ENCODE measurements around the gene CALML3. TPM values are rescaled to one million over a fixed set of nuclear protein-coding genes. Genes with fewer than 3 reads are reported as not detected.

The CALML3 gene
- polyA plus RNA-seq, 4 donors, result 0.19 TPM; not detected in 3

DNA sequence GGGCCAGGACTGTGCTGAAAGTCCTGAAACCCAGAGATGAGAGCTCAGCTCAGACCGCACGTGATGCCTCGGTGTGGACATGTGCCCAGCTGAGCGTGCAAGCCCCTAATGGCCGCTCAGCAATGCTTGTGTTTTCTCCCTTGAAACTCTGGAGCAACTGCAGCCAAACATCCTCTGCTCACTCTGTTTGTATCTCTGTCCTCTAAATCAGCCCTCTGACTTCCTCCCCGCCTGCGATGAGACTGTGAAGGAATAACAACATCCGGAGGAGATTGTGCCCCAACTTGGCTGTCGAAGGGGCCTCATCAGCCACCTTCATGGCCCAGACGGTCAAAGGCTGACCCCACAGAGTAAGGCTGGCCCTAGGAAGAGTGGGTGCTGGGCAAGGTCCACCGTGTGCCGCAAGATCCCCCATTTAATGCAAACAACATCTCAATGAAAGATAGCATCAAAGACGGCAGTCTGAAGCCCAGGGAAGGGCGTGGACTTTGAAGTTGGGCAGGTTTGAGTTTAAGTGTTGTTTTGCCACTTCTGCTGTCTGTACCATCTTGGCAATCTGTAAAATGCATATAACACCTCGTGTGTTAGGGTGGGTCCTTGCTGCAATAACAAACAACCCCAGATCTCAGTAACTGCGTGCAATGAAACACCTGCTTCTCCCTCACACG lies 39.9 kb downstream of the CALML3 start:
- DNase-seq (ENCODE audit: low read depth in 4 of 4, low spot score in 3 of 4), result no peak

DNA sequence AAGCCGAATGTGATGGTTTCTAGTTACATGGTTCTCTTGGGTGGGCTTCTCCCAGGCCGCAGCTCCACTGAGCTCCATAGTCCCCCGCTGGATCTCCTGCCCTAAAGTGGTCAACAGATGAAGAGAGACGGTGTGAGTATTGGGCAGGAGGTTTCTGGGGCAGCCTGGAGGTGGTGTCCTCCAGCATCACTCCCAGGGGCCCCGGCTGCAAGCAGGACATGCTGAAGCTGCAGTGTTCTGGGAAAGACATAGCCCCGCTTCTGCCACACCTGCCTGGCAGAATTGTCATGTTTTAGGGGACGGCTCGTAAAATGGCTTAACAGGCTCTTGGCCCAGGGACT lies 40.4 kb downstream of the CALML3 start:
- no peak for DNase-seq (ENCODE audit: low read depth in 4 of 4, low spot score in 3 of 4)

DNA sequence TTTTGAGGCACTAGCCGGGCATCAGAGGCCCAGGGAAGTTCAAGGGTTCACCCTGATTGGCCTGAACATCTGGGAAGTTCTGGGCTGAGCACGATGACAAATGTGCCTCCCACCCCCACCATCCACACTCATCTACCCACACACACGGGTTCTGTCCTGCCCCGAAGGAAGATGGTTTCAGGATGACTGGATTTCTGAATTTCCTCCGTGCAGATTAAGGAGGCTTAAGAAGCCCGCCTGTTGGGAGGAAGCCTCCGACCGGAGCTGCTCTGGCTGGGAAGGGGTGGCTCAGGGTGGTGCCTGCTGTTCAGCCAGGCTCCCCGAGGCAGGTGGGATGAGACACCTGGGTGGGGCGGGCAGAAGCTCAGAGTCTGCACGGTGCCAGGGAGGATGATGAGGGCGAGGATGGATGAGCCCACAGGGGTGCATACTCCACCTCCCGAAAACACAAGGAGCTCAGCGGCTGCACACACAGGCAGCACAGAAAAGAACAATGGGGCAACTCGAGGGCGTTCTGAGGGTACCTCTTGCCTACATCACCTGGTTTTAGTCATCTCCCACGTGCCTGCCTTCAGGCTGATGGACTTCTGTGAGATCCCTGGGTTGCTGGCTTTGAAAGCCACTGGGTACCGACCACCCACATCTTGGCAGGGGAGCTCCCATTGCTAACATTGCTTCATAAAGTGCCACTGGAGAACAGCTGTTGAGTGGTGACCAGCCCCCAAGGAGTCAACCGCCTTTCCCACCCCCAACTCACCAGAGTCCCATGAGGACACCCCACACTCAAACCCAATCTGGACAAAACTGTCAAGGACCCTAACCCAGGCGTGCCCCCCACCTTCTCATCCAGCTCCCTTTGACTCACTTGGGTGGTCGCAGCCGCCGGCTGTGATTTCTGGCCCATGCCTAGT lies 41.2 kb downstream of the CALML3 start:
- DNase-seq (ENCODE audit: low read depth in 4 of 4, low spot score in 3 of 4), result no peak

DNA sequence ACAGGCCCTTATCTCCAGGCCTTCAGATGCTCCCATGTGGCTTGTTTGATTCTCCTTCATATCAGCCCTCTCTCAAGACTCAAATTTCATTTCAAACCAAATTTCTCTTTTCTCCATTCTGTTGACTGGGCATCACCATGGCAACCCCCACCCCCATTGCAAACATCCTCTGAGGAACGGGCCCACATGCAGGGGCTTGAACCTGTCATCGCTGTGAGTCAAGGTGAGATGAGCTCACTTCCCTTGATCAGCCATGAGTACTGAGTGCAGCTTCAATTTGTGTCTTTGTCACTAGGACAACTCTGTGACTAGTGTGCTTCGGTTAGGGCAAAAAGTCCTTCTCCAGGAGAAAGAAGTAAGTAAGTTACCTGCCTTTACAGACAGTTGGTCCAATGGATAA lies 41.9 kb downstream of the CALML3 start:
- no peak for DNase-seq (ENCODE audit: low read depth in 4 of 4, low spot score in 3 of 4)

- no peak for DNase-seq (ENCODE audit: low read depth in 4 of 4, low spot score in 3 of 4)
Observed at GRCh38 chr10:5567477-5567876, 42.7 kb downstream of the CALML3 start.

- DNase-seq (ENCODE audit: low read depth in 4 of 4, low spot score in 3 of 4), result no peak
Observed at GRCh38 chr10:5568984-5569383, 44.2 kb downstream of the CALML3 start.

DNA sequence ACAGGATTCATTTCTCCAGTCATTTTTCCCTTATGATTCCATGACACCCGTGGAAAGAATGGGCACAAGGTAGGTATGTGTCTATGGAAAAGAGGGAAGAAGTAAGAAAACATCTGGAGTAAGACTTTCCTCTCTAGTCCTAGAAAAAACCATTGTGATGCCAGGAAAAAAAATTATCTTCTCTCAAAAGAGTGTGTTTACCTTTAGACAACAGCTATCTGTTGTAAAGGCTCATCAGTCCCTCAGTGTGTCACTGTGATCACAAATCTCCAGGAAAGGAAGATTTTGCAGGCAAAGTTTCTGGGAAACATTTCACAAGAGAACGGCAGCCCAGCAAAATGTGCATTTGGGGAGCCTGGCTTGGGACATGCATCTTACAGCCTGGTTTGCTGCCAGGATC lies 44.8 kb downstream of the CALML3 start:
- DNase-seq (ENCODE audit: low read depth in 4 of 4, low spot score in 3 of 4), result no peak

DNA sequence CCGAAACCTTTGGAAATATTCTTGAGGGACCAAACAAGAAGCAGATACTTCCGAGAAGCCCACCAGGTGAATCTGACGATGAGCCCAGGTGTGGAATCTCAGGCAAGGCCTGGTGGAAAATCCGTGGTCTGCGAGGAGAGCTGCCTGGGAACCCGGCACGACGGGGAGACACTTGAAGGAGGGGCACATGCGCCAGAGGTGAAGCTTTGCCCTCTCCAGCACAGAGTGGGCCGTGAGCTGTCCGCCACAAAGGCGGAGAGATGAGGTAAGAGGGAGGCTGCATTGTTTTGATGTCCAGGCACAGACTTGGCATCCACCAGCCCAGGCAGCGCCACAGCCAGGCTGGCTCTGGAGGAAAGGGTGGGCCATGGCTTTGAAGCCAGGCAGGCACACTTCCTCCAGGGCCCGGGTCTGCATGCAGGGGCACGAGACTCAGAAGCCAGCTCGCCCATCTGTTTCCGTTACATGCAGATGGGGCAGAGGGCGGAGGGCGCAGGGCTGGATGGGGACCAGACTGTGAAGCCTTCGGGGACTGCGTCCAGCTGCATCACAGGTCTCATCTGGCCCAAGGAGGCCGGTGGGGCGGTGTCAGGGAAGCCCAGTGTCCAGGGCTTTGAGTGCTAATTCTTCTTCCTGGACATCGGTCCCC lies 45.4 kb downstream of the CALML3 start:
- DNase-seq (ENCODE audit: low read depth in 4 of 4, low spot score in 3 of 4), result no peak

GRCh38 chr10:5570979-5571810 lies 46.4 kb downstream of the CALML3 start:
- DNase-seq (ENCODE audit: low read depth in 4 of 4, low spot score in 3 of 4), result no peak

DNA sequence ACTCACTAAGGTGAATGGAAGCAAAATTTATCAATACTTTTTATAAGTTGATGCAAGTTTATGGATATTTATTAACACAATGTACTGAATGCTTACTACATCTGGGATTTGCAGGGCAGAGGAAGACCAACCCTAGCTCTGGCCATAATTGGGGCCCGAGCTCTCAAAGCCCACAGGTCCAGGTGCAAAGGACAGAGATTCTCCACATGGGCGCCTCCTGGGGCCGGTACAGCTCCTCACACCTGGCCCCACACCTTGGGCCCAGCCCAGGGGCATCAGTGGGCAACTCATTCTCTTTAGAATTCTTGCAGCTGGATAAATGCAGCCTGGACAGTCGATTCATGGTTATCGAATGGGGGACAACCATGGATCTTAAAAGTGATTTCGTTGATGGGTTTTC lies 47.1 kb downstream of the CALML3 start:
- DNase-seq (ENCODE audit: low read depth in 4 of 4, low spot score in 3 of 4), result no peak

DNA sequence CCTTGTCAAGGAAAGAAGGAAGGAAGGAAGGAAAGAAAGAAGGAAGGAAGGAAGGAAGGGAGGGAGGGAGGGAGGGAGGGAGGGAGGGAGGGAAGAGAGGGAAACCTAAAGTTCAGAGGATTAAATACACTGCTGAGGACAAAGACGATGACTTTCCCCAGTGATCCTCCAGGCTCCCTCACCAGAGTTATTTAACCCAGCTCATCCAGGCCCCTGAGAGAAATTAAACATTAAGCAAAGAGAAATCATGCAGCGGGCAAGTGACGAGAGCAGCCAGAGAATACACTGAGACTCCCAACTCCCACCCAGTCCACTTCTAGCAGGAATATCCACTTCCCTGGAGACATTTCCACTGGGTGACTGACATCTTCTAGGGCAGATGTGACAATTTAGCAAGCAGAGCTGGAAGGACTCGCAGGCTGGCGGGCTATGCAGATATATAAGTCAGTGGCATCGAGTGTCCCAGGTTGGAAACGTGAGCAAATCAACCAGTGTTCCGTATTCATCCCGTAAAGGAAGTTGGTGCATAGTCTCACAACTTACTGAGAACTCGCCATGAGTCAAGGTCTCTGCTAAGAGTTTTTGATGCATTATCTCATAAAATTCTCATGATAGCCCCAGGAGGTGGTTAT lies 48.7 kb downstream of the CALML3 start:
- no peak for DNase-seq (ENCODE audit: low read depth in 4 of 4, low spot score in 3 of 4)

DNA sequence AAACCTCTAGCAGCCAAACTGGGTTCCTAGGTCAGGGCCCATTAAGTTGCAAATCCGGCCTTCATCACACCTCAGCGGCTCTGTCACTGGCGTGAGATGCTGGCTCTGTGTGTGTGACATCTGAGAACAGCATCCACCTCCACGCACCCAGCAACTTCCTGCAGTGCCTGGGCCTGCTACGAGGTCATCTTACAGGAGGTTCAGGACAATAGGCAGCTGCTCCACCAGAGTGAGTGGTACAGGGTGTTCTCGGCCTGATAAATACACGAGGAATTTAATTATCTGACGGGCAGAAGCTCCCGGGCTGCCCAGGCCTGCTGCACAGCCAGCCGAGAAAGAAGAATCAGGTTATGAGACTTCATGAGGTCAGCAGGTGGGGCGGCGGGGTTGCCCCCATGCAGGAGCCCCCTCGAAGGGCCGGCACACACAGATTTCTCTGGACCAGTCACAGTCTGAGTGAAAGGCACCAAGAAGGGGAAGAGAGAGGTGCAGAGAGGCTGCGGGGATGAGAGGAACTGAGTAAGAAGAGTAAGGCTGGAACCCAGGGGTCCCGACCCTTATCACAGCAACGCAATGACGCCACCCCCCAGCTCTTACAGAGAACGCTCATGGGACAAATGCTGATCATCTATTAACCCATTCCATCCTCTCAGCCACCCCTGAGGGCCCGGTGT lies 49.3 kb downstream of the CALML3 start:
- DNase-seq (ENCODE audit: low read depth in 4 of 4, low spot score in 3 of 4), result no peak

GRCh38 chr10:5574642-5575131 lies 49.9 kb downstream of the CALML3 start:
- DNase-seq (ENCODE audit: low read depth in 4 of 4, low spot score in 3 of 4), result no peak

GRCh38 chr10:5575144-5575481 lies 50.4 kb downstream of the CALML3 start:
- DNase-seq (ENCODE audit: low read depth in 4 of 4, low spot score in 3 of 4), result no peak

- DNase-seq (ENCODE audit: low read depth in 4 of 4, low spot score in 3 of 4), result no peak
Observed at GRCh38 chr10:5575482-5576153, 50.9 kb downstream of the CALML3 start.

DNA sequence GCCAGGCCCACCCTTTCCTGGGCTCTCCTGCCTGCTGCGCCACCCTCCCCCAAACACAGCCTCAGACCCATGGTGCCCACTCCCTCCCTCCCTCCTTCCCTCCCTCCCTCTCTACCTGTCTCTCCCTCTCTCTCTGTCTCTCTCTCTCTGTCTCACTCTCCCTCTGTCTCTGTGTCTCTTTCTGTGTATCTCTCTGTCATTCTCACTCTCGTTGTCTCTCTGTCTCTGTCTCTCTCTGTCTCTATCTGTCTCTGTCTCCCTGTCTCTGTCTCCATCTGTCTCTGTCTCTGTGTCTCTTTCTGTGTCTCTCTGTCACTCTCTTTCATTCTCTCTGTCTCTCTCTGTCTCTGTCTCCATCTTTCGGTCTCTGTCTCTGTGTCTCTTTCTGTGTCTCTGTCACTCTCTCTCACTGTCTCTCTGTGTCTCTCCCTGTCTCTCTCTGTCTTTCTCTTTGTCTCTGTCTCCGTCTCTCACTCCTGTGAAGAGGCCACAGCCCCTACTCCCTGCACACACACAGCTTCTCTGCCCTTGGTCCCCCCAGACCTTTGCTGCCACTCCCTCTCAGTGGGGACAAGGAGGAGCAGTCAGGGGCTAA lies 51.5 kb downstream of the CALML3 start:
- no peak for DNase-seq (ENCODE audit: low read depth in 4 of 4, low spot score in 3 of 4)
